BE2C (cell line): Measurements from ENCODE around the gene ALKBH1.

ENCODE experiments used
- DNase-seq: peaks from one replicate; pipeline ENCODE4 v3.0.0-alpha.2; 2020
- H3K27me3 ChIP-seq: fragments of 250-450 bp; sonication (Bioruptor Pico); 2 replicates; pipeline ENCODE4 v1.5.1; 2020; ENCODE audit warnings: mild to moderate bottlenecking
- H3K36me3 ChIP-seq: fragments of 250-450 bp; sonication (Bioruptor Pico); 2 replicates; pipeline ENCODE4 v1.5.1; 2020; ENCODE audit warnings: mild to moderate bottlenecking
- H3K4me1 ChIP-seq: fragments of 250-450 bp; sonication (Bioruptor Pico); 2 replicates; pipeline ENCODE4 v1.5.1; 2020
- H3K4me3 ChIP-seq: 2 replicates; pipeline ENCODE4 v1.5.1; 2011; ENCODE audit warnings: low read depth, low read length
- H3K9me3 ChIP-seq: fragments of 250-450 bp; sonication (Bioruptor Pico); 2 replicates; pipeline ENCODE4 v1.5.1; 2020
- TF ChIP-seq, protein P1 (sequence below): IDR thresholded peaks from 2 replicates; pipeline ENCODE4 v1.5.1; 2012; ENCODE audit warnings: mild to moderate bottlenecking, low read depth, low read length

ALKBH1 gene

DNA sequence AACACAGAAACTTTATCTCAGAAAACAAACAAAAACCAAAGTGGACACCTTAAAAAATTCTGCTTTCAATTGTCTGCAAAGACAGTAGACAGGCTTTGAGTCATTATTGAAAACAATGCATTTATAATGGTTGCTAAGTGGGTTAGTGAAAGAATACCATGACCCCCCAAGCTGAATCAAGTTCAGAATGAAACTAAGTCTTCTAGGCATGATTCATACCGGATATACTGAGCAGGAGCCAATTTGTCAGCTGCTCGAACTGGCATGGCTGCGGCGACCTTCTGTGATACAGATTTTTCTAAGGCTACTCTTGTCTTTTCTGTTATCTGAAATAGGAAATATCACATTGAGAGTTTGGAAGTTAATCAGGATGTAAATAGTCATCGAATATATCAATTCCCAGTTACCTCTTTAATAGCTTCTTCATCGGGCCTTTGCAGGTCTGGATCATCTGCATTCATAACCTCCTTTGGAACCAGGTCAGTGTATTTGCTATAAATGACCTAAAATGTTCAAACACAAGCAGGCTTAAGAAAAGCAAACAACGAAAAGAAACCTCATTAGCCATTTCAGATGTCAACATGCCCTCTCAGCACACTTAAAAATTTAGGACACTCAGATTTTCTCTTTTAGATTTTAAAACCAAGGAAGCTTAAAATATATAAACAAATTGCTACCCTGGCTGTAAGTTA is 30.9 kb upstream of the ALKBH1 start:
- no peaks in the 10 kb centered on the region for H3K9me3 ChIP-seq
- DNase-seq, result no peak
- peaks cover 78% of the 10 kb centered on the region for H3K36me3 ChIP-seq
- TF ChIP-seq, protein P1, sequence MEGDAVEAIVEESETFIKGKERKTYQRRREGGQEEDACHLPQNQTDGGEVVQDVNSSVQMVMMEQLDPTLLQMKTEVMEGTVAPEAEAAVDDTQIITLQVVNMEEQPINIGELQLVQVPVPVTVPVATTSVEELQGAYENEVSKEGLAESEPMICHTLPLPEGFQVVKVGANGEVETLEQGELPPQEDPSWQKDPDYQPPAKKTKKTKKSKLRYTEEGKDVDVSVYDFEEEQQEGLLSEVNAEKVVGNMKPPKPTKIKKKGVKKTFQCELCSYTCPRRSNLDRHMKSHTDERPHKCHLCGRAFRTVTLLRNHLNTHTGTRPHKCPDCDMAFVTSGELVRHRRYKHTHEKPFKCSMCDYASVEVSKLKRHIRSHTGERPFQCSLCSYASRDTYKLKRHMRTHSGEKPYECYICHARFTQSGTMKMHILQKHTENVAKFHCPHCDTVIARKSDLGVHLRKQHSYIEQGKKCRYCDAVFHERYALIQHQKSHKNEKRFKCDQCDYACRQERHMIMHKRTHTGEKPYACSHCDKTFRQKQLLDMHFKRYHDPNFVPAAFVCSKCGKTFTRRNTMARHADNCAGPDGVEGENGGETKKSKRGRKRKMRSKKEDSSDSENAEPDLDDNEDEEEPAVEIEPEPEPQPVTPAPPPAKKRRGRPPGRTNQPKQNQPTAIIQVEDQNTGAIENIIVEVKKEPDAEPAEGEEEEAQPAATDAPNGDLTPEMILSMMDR, result no peak
- H3K27me3 ChIP-seq, result no peaks in the 10 kb centered on the region
- no peak overlapping the region for H3K4me3 ChIP-seq
- H3K4me1 ChIP-seq, result no peaks in the 10 kb centered on the region

DNA sequence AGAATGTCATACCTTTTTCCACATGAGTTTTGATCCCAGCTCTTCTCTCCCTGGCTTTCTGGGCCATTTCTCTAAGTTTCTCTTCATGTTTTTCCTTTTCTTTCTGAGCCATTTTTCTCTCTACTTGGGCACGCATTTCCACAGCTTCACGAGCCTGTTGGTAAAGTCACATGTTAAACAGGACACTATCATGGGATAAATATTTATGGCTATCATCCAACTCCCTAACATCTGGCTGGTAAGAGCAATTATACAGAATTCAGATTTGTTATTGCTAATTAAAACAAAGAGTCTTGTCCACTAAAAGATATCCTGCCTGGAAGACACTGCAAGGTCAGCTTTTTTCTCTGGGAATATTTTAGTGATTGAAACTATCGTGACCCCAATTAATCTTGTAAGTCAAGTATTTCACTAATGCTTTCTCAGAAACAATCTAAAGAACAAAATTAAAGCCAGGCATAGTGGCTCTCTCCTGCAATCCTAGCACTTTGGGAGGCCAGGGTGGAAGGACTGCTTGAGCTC is 23.2 kb upstream of the ALKBH1 start:
- Histone ChIP-seq H3K9me3 (no peaks in the 10 kb centered on the region), H3K36me3 (peaks cover 98% of the 10 kb centered on the region), H3K4me1 (no peaks in the 10 kb centered on the region), H3K27me3 (no peaks in the 10 kb centered on the region), H3K4me3 (no peak overlapping the region)
- TF ChIP-seq, protein P1, result no peak
- DNase-seq, result no peak

- Histone ChIP-seq H3K4me1 (no peaks in the 10 kb centered on the region), H3K4me3 (no peak overlapping the region), H3K9me3 (no peaks in the 10 kb centered on the region), H3K36me3 (peaks cover 96% of the 10 kb centered on the region), H3K27me3 (no peaks in the 10 kb centered on the region)
- TF ChIP-seq, protein P1, result no peak
- DNase-seq, result no peak
Measured at GRCh38 chr14:77722301-77722700, 14.5 kb upstream of the ALKBH1 start.

DNA sequence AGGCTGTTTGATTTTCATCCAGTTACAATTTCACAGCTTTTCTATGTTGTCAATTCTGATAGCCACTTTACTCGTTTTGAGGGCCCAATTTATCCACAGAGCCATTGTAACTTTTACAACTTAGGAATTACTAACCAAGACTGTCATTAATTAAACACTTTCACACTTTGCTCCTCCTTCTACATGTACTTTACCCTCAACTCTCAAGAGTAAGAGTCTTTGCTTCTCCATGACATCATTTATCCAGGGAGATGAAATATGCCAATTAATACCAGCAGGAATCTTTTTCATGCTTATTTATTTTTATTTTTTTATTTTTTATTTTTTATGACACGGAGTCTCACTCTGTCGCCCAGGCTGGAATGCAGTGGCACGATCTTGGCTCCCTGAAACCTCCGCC is 13.6 kb upstream of the ALKBH1 start:
- Histone ChIP-seq H3K36me3 (peaks cover 96% of the 10 kb centered on the region), H3K4me1 (no peaks in the 10 kb centered on the region), H3K4me3 (no peak overlapping the region), H3K27me3 (no peaks in the 10 kb centered on the region), H3K9me3 (no peaks in the 10 kb centered on the region)
- TF ChIP-seq, protein P1, result no peak
- no peak for DNase-seq

DNA sequence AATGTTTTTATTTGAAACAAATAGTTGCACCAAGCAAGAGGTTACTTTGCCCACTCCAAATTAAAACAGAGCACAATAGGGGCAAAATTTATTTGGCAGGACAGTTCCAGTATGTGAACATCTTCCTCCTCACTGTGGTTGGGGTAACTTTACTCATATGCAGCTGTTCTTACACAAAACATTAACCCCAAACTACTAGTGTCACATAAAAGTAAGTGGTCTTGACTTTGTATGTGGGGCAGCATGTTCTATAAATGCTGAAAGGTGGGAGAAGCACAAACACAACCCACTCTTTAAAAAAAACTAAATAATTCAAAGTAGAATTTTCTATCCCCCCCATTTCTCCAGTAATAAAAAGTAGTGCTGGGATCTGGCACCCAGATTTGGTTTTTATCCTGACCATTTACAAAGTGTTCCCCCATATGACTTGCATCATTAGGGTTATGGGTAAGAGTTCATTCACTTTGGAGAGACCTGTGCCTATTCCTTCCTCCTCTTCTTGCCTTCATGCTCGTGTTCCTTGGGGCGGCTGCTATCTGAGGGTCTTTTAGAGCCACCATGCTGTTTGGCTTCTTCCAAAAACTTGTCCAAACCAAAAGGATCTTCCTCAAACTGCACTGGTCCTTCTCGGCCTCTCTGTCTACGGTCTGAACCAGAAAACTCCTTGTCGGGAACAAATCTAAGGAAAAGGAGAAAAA is 9.9 kb upstream of the ALKBH1 start:
- Histone ChIP-seq H3K27me3 (no peaks in the 10 kb centered on the region), H3K4me1 (no peaks in the 10 kb centered on the region), H3K4me3 (no peak overlapping the region), H3K9me3 (no peaks in the 10 kb centered on the region), H3K36me3 (peaks cover 92% of the 10 kb centered on the region)
- TF ChIP-seq, protein P1, result no peak
- DNase-seq, result no peak

- TF ChIP-seq, protein P1, result no peak
- Histone ChIP-seq H3K27me3 (no peaks in the 10 kb centered on the region), H3K4me1 (no peaks in the 10 kb centered on the region), H3K9me3 (no peaks in the 10 kb centered on the region), H3K4me3 (no peak overlapping the region), H3K36me3 (peaks cover 86% of the 10 kb centered on the region)
- DNase-seq, result no peak
Measured at GRCh38 chr14:77714926-77715325, 7.1 kb upstream of the ALKBH1 start.
